CD4-positive, alpha-beta T cell treated with Interleukin-6 for 4 hours (primary cell): ENCODE results near the gene DCDC2B.
A peak's percentile ranks its signal among the peaks of the same experiment; 100 is the strongest.
"Not testable (repeated sequence)": the region's sequence is repeated elsewhere in the genome, so short reads cannot be mapped to it uniquely, and the experiment has no call there.

Experiments used
- DNase-seq: peaks from one replicate; pipeline ENCODE4 v3.0.0-alpha.2; 2020; ENCODE audit warnings: mixed read lengths

Gene DCDC2B

DNA sequence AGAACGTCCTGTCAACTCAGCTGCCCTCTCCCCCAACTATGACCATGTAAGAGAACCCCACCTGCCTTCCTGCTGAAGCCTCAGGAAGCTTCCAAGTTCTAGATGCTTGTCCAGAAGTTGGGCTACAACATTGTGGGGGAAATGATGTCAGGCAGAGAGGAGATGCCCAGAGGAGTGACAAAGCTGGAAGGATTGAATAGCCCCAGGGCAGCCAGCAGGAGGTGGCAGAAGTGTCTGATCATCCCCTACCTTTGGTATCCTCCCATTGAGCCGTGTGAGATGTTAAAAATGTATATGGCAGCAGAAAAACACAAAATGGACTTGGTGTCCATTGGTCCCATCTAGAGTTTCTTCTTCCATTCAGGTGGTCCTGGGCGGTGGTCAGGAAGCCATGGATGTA lies 19.9 kb downstream of the DCDC2B start:
- DNase-seq = no peak

- DNase-seq = no peak
Observed at GRCh38 chr1:32231843-32232432, 23.0 kb downstream of the DCDC2B start.

- DNase-seq = no peak
Observed at GRCh38 chr1:32232558-32233304, 23.8 kb downstream of the DCDC2B start.

- DNase-seq = no peak
Observed at GRCh38 chr1:32234792-32235191, 25.9 kb downstream of the DCDC2B start.

DNA sequence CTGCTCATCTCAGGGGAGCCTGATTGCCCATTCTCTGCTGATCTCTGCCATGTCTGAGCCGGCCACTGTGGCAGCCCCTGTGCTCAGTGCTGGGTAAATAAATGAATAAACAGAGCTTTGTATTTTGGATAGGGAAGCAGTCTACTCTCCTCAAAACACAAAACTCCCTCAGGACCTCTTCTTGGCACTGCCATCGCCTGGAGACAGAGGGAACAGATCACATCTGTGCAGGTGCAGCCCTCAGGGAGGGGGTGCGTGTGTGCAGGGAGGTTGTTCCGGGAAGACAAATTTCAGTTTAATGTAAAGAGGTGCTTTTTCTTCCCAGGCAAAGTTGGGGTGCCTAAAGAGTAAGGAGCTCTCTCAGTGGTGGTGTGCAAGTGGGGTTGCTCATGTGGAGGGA lies 30.4 kb downstream of the DCDC2B start:
- DNase-seq = no peak

- no peak for DNase-seq
Observed at GRCh38 chr1:32239790-32240139, 30.9 kb downstream of the DCDC2B start.

GRCh38 chr1:32240140-32240951 lies 31.5 kb downstream of the DCDC2B start:
- peak; percentile 80 for DNase-seq

GRCh38 chr1:32241001-32241763 lies 32.3 kb downstream of the DCDC2B start:
- DNase-seq = peak; percentile 63

- no peak for DNase-seq
Observed at GRCh38 chr1:32242341-32242851, 33.5 kb downstream of the DCDC2B start.

DNA sequence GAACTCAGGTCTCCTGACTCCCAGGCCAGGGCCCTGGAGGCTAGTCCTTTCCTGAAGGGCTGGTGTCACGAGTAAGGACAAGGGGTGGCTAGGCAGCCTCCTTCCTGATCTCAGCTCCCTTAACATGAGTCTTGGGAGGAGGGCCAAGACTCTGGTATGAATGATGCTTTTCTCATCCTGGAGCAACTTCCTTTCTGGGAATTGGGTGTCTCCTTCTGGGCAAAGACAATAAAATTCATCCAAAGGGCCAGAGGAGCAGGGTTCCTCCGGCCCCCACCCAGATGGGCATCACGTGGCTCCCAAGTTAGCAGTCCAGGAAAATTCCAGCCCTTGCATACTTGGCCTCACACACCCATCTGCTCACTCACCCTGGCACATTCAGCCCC lies 38.0 kb downstream of the DCDC2B start, which contains the start of gene FAM167B:
FAM167B (plus strand) TSS at position 335 of the 386 bp plus-strand sequence. CDS start 200 bp downstream, outside the sequence.
- DNase-seq = no peak

- no peak for DNase-seq
Observed at GRCh38 chr1:32247452-32247851, 38.6 kb downstream of the DCDC2B start.

DNA sequence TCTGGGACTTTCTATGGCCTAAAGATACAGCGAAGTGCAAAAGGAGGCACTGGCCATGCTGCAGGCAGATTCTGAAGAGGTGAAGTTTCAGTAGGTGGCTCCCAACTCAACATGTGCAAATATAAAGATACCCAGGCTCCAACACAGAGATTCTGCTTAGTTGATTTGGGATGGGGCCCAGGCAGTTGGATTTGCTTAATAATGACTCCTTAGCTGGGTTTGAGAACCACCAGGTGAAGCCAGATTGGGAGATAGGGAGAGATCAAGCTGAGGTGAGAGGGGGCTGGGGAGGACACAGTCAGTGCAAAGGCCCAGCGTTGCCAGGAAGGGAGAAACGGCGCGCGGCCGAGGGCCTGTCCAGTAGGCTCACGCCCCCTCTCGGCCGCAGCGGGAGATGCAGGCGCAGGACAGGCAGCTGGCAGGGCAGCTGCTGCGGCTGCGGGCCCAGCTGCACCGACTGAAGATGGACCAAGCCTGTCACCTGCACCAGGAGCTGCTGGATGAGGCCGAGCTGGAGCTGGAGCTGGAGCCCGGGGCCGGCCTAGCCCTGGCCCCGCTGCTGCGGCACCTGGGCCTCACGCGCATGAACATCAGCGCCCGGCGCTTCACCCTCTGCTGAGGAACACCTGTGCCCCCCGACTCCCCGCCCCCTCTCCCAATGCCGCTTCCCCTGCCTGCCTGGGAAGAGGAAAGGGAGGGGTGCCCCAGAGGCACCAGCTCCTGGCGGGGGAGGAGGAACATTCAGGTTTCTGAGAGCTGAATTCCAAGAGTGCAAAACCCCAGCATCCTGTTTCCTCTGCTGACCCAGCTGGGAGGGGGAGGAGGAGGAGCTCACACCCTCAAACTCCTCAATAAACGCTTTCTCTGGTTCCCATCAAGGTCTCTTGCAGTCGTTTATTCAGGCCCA lies 39.3 kb downstream of the DCDC2B start:
- peak; percentile 82 for DNase-seq

- DNase-seq = peak; percentile 90
Observed at GRCh38 chr1:32249831-32250525, 41.1 kb downstream of the DCDC2B start.

GRCh38 chr1:32250893-32251716 lies 42.2 kb downstream of the DCDC2B start, which contains the start of gene LCK:
Gene LCK (plus strand): TSS chr1:32251265. CDS start chr1:32274330, 23,065 bp downstream.
- DNase-seq = peak; percentile 82

DNA sequence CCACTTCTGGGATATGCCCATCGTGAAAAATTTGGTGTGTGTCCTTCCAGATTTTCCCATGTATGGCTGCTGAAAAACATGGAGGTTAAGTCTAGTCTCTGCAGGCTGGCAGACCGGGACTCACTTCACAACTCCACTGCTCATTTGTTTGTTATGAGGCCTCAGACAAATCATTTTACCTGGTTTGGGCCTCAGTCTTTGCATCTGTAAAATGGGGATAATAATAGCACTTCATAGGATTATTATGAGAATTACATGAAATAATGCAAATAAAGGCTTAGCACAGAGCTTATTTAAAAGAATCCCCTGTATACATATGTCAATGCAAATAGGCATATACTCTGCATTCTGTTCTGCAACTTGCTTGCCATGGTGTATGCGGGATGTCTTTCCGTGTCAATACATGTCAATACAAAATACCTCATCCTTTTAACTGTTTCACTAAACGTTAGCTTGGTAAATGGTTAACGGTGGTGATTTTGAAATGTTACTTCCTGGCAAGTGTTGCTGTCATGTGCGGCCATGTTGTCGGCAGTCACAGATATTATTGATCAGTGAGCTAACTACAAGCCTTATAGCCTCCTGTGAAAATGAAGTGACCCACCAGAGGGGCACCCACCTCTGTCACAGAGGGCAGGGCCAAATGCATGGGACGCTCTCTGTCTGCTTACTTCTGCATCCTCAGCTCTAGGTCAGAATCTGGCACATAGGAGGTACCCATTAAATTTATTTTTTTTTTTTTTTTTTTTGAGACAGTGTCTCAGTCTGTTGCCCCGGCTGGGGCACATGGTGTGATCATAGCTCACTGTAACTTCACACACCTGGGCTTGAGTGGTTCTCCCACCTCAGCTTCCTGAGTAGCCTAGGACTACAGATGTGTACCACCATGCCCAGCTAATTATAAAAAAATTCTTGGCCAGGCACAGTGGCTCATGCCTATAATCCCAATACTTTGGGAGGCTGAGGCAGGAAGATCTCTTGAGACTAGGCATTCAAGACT lies 46.5 kb downstream of the DCDC2B start:
- DNase-seq = peak; percentile 42

DNA sequence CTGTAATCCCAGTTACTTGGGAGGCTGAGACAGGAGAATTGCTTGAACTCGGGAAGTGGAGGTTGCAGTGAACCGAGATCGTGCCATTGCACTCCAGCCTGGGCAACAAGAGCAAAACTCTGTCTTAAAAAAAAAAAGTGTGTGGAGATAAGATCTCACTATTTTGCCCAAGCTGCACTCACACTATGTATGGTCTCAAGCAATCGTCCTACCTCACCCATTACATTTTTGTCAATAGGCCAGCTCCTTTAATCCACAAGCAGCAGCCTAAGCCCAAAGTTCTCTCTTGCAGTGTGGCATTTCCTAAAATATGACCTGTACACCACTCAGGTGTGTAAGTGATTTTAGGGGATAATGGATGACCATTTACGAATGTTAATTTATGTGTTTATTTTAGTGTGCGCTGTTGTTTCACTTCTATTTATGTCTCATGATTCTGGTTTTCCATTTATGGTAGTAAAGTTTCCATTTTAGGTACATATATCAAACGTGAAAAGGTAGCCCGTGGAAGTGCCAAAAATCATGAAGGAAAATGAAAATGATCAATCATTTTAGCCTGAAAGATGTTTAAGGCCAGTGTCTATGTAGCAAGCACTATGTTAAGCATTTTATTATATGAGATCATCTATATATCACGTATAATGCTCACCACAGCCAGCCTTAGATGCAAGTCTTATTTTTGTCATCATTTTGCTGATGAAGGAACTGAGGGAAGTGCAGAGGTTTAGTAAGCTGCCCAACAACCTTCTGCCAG lies 47.8 kb downstream of the DCDC2B start:
- peak; percentile 33 for DNase-seq

DNA sequence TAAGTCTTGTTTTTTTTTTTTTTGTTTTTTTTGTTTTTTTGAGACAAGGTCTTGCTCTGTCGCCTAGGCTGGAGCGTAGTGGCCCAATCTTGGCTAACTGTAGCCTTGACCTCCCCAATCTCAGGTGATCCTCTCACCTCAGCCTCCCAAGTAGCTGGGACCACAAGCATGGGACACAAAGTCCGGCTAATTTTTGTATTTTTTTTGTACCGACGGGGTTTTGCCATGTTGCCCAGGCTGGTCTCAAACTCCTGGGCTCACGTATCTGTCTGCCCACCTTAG lies 48.3 kb downstream of the DCDC2B start:
- no peak for DNase-seq

- DNase-seq = not testable (repeated sequence)
Observed at GRCh38 chr1:32263236-32263593, 54.3 kb downstream of the DCDC2B start.
